GM19351 (cell line): ENCODE measurements around the gene PHF21B.
"Not testable (repeated sequence)": the region's sequence is repeated elsewhere in the genome, so short reads cannot be mapped to it uniquely, and the experiment has no call there.

Source experiments
- ATAC-seq: cut with Tn5 transposase; IDR thresholded peaks from one replicate; pipeline ENCODE4 v1.9.1; 2021; ENCODE audit warnings: mild to moderate bottlenecking, moderate library complexity; ENCODE audit not compliant: unreplicated experiment

PHF21B gene

DNA sequence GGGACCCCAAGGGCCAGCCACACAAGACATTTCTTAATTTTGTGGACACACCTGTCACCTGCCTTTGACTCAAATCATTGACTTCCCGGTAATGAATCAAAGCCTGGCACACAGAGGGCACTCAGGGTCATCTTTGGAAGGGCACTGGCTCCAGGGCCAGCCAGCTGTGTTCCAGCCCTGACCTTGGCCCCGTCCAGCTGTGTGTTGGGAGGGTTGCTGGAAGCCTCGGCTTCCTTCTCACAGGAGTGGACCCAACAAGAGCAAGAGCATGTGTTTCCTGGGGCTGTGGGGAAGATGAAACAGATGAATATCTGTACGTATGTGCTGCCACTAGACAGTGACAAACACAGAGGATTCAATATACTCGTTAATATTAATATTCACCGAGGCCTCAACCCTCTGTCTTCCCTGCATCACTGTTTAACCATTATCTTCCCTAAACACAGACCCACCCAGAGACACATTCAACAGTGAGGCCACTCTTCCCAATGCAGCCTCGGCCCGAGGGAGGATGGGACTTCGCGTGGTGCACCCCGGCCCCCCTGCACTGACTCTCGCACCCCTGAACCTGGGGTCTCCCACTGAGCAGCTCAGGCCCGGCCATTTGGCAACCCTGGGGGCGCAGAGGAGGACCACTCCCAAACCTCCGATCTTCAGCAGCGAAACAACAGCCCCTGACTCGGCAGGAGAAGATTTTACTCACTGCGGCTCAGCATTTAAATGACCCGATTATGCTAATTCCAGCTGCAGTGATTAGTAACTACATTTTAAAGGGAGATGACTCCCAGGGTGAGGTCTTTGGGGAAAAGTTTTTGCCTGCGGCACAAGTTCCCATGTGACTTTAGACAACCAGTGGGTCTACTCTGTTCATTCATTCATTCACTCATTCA is 45.7 kb downstream of the PHF21B start:
- no peak for ATAC-seq

GRCh38 chr22:44962741-44963454 is 46.9 kb downstream of the PHF21B start:
- ATAC-seq: no peak

- not testable (repeated sequence) for ATAC-seq
These were observed 48.1 kb downstream of the PHF21B start for GRCh38 chr22:44961682-44962081.

DNA sequence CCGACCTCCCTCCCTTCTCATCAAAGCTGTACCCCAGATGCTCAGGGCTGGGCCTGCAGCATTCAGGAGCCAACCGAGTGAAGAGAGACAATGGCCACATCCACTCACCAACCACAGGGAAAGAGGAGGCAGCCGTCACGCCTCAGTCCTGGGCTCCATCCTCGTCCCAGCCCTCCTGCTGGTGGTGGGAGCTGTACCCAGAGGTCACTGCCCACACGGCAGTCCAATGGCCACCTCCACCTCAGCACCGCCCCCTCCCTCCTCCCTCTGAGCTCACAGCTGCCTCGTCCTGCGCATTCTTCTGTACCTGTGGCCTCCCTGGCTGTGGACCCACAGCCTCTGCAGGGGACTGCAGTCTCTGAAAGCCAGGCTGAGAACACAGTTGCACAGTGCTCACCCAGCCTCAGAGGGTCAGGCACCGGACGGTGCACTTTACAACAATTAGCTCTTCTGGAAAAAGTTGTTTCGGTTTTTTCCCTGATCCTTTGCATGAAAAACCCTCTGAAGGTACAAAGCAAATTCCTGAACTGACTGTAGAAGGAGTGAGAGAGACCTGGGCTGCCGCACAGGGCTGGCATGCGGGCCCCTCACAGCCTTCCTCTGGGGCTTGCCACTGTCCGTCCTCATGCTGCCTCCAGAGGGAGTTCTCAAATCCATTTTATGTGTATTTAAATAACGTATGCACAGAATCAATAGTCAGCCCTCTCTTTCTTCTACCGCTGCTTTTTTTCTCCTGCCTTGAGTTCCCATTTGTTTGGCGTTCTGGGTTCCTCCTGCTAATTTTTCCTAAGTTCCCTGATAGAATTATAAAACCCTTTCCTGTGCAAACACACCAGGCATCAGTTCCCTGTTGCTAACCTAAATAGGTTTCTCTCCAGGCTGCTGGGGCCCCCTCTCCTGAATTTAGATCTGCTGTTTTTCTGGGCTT is 52.7 kb downstream of the PHF21B start:
- no peak for ATAC-seq

- ATAC-seq: no peak
These were observed 54.7 kb downstream of the PHF21B start for GRCh38 chr22:44955102-44955501.

- no peak for ATAC-seq
These were observed 55.7 kb downstream of the PHF21B start for GRCh38 chr22:44954149-44954548.

GRCh38 chr22:44952863-44953746 is 56.7 kb downstream of the PHF21B start:
- ATAC-seq: no peak

DNA sequence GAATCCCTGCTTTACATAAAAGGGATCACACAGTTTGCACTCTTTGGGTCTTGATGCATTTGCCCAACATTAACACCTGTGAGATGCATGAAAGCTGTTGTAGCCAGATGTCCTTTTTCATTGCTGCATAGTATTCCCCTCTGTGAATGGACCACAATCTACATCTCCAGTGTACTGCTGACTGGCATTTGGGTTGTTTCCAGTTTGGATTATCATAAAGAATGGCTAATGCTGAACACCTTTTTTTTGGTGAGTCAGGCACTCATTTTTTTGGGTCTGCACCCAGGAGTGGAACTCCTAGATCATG is 58.3 kb downstream of the PHF21B start:
- ATAC-seq: no peak

- ATAC-seq: no peak
These were observed 58.8 kb downstream of the PHF21B start for GRCh38 chr22:44950806-44951509.

- ATAC-seq: no peak
These were observed 62.0 kb downstream of the PHF21B start for GRCh38 chr22:44947846-44948245.

DNA sequence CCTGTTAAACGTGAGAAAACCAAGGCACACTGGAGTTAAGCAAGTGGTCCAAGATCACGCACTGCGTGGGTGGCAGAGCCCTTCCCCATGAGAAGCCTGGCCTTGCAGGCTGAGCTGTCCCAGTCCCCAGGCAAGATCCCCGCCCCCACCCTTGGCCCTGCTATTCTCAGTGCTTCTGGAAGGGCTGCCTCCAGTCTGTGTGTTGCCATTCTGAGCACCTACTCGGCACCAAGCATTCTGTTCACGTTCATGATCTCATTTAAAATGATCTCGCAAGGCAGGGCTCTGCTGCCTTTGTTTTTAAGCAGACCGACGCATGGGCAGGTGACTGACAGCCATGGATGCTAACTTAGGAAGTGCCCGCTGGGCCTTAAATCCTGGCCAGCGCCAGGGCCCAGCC is 62.8 kb downstream of the PHF21B start:
- no peak for ATAC-seq

- ATAC-seq: no peak
These were observed 64.8 kb downstream of the PHF21B start for GRCh38 chr22:44944883-44945601.

DNA sequence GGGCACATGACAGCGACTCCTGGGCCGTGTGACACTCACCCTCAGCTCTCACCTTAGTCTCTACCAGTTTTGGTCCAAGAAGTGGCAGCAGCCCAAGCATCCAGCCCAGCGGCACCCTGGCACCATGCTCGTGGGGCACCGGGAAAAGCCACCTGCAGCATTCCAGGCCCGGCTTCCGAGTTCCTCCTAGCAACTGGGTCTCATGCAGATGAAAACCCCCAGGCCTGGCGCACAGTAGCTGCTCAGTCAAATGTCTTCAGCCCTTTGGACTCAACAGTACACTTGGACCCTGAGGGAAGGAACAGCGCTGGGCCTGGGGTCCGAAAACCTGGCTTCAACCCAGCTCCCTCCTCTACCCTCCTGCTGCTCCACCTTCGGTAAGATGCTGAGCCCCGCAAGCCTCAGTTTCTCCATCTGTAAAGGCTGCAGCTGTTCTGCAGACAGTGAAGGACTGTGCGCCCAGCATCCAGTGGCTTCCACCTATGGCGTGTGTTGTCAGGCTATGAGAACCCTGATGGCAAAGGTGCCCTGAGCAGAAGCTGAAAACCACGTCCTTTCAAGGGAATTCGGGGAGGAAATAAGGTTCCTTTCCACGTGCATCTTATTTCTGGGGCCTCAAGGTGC is 66.0 kb downstream of the PHF21B start:
- ATAC-seq: no peak

DNA sequence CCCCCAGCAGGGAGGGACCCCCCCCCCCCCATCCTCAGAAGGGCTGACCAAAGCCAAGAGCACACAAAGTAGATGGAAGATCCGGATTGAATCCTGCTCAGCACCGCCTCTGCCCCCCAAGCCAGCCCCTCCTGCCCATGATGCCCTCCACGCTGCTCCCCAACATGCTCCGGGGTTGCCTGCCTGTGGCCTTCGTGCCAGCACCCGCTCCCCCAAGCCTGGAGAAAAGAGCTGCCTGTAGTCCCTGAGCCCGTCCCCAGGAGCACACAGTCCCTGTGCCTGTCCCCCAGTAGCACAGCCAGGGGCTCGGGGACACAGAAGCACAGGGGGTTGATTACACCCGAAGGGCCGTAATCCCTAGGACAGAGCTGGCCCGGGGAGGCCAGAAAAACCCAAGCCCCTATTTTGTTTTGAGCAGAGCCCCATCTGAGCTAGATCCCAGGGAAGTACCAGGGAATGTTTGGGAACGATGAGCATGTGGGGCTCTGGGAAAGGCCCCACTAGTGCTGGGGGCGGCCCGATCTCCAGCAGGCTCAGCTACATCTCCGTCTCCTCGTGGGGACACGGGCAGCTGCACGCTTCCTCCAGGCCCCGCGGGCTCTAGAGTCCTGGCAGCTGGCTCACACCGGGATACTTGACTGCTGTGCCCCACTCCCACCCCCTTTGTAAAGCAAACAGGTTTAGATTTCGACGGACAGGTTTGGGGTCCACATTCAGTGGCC is 66.7 kb downstream of the PHF21B start:
- no peak for ATAC-seq

GRCh38 chr22:44942056-44942455 is 67.7 kb downstream of the PHF21B start:
- ATAC-seq: no peak

- ATAC-seq: no peak
These were observed 68.6 kb downstream of the PHF21B start for GRCh38 chr22:44941207-44941606.

DNA sequence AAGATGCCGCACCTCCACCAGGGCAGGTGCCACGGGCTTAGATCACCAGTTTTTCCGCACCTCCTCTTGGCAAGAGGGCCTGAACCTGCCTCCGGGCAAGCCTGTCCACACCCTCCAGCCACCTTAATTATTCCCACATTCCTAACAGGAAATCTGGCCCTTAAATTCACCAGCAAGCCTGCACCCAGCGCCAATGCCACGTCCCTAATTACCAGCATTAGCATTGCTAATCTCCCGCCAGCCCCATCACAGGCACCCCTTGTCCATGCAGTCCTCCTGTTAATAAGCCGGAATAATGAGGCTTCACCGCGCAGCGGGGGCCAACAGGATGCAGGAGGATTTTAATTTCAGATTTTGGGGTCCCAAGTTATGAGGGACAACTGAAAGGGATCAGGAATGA is 69.7 kb downstream of the PHF21B start:
- no peak for ATAC-seq

DNA sequence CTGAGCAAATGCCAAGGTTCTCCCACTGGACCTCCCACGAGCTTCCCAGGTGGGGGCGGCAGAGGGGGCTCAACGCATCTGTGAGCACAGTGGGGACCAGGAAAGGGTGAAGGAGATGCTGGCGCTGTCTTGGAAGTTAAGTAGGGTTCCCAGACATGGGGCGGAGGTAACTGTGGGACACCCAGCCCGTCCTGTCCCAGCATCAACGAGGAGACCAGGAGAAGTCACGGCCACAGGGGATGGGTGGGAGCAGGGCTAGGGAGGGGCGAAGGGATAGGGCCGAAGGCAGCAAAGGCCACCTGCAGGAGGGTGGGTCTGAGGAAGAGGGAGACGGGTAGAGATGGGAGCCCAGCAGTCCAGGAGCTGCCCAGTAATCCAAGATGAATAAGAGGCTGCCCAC is 70.4 kb downstream of the PHF21B start:
- ATAC-seq: no peak
